CD4-positive, alpha-beta T cell treated with Interferon alpha-2 for 1 hour (primary cell): Measurements from ENCODE around the gene OPALIN.
"Not testable (repeated sequence)": the region's sequence is repeated elsewhere in the genome, so short reads cannot be mapped to it uniquely, and the experiment has no call there.

Experiments used
- DNase-seq, 2 donors: peaks; one replicate each; pipeline ENCODE4 v3.0.0-alpha.2; 2020 to 2022

The OPALIN gene

GRCh38 chr10:96334616-96335526, 23.9 kb downstream of the OPALIN start:
- DNase-seq, result peak in 1 of 2 donors; percentile 22

- DNase-seq, result peak in 1 of 2 donors; percentile 13
These were observed 25.7 kb downstream of the OPALIN start for GRCh38 chr10:96333101-96333500.

GRCh38 chr10:96327462-96327861, 31.3 kb downstream of the OPALIN start:
- no peak for DNase-seq

GRCh38 chr10:96325719-96326373, 33.0 kb downstream of the OPALIN start:
- DNase-seq, result no peak

GRCh38 chr10:96324447-96324846, 34.4 kb downstream of the OPALIN start:
- no peak for DNase-seq

- DNase-seq, result no peak
These were observed 36.5 kb downstream of the OPALIN start for GRCh38 chr10:96322275-96322674.

- no peak for DNase-seq
These were observed 37.0 kb downstream of the OPALIN start for GRCh38 chr10:96321822-96322221.

- no peak for DNase-seq
These were observed 38.9 kb downstream of the OPALIN start for GRCh38 chr10:96319754-96320474.

- no peak for DNase-seq
These were observed 41.6 kb downstream of the OPALIN start for GRCh38 chr10:96317067-96317833.

- no peak for DNase-seq
These were observed 45.5 kb downstream of the OPALIN start for GRCh38 chr10:96313344-96313743.

- DNase-seq, result no peak
These were observed 47.6 kb downstream of the OPALIN start for GRCh38 chr10:96311180-96311715.

GRCh38 chr10:96310321-96310669, 48.5 kb downstream of the OPALIN start:
- no peak for DNase-seq

- DNase-seq, result no peak
These were observed 49.0 kb downstream of the OPALIN start for GRCh38 chr10:96309628-96310320.

- not testable (repeated sequence) for DNase-seq
These were observed 49.9 kb downstream of the OPALIN start for GRCh38 chr10:96308854-96309253.

- peak in 1 of 2 donors; percentile 9 for DNase-seq
These were observed 52.3 kb downstream of the OPALIN start for GRCh38 chr10:96306516-96306915.

- no peak for DNase-seq
These were observed 53.8 kb downstream of the OPALIN start for GRCh38 chr10:96305019-96305418.

GRCh38 chr10:96304230-96304629, 54.6 kb downstream of the OPALIN start, which contains the start of gene DNTT:
Gene DNTT, plus strand, starts transcription at chr10:96304434. Its CDS starts 64 bp downstream, at chr10:96304498.
- DNase-seq, result no peak

GRCh38 chr10:96301616-96302015, 57.2 kb downstream of the OPALIN start:
- DNase-seq, result no peak

GRCh38 chr10:96299383-96299782, 59.4 kb downstream of the OPALIN start:
- peak in 1 of 2 donors; percentile 11 for DNase-seq

GRCh38 chr10:96298362-96298761, 60.4 kb downstream of the OPALIN start:
- DNase-seq, result no peak

- DNase-seq, result no peak
These were observed 61.3 kb downstream of the OPALIN start for GRCh38 chr10:96297486-96297885.

- DNase-seq, result no peak
These were observed 63.3 kb downstream of the OPALIN start for GRCh38 chr10:96295475-96295874.
